ENCODE results near the gene SLC35F3. TPM values are rescaled to one million over a fixed set of nuclear protein-coding genes. Genes with fewer than 3 reads are reported as not detected.

Gene SLC35F3
- total RNA-seq, 1 donor, result not detected

DNA sequence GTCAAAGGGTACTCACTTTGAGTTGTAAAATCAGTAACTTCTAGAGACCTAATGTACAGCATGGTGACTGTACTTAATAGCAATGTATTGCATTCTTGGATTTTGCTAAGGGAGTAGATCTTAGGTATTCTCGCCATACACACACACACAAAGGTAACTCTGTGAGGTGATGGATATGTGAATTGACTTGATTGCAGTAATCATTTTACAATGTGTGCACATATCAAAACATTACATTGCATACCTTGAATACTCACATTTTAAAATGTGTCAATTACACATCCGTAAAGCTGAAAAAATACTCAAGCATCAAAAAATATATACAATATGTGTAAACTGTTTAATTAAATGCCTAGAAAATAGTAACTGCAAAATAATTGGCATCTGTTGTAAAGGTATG, 86.0 kb downstream of the SLC35F3 start:
- DNase-seq (ENCODE audit: insufficient read length, low spot score, missing footprints), result no peak
- H3K9me3 ChIP-seq (ENCODE audit: low read depth, low read length), result no peaks in the 10 kb centered on the region
- TF ChIP-seq, protein P1, sequence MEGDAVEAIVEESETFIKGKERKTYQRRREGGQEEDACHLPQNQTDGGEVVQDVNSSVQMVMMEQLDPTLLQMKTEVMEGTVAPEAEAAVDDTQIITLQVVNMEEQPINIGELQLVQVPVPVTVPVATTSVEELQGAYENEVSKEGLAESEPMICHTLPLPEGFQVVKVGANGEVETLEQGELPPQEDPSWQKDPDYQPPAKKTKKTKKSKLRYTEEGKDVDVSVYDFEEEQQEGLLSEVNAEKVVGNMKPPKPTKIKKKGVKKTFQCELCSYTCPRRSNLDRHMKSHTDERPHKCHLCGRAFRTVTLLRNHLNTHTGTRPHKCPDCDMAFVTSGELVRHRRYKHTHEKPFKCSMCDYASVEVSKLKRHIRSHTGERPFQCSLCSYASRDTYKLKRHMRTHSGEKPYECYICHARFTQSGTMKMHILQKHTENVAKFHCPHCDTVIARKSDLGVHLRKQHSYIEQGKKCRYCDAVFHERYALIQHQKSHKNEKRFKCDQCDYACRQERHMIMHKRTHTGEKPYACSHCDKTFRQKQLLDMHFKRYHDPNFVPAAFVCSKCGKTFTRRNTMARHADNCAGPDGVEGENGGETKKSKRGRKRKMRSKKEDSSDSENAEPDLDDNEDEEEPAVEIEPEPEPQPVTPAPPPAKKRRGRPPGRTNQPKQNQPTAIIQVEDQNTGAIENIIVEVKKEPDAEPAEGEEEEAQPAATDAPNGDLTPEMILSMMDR (IDR thresholded peaks at IDR 0.05; ENCODE audit: extremely low read depth, low read depth, low read length), result no peak
- H3K4me2 ChIP-seq (ENCODE audit: insufficient read depth, low read length), result no peak overlapping the region
- no peaks in the 10 kb centered on the region for H3K79me2 ChIP-seq (ENCODE audit: insufficient read depth, low read length)
- no peaks in the 10 kb centered on the region for H3K27me3 ChIP-seq (ENCODE audit: insufficient read depth, low read length)
- no peaks in the 10 kb centered on the region for H3K4me1 ChIP-seq (ENCODE audit: insufficient read depth, low read length)
- no peaks in the 10 kb centered on the region for H4K20me1 ChIP-seq (ENCODE audit: insufficient read depth, low read length)
- no peak overlapping the region for H2AFZ ChIP-seq (ENCODE audit: low read length)
- no peak overlapping the region for H3K27ac ChIP-seq (ENCODE audit: low read depth, low read length)
- no peaks in the 10 kb centered on the region for H3K36me3 ChIP-seq (ENCODE audit: insufficient read depth, low read length)
- H3K4me3 ChIP-seq (ENCODE audit: insufficient read depth, low read length), result no peak overlapping the region

- H3K4me2 ChIP-seq (ENCODE audit: insufficient read depth, low read length), result no peak overlapping the region
- no peak overlapping the region for H3K4me3 ChIP-seq (ENCODE audit: insufficient read depth, low read length)
- no peaks in the 10 kb centered on the region for H4K20me1 ChIP-seq (ENCODE audit: insufficient read depth, low read length)
- no peak overlapping the region for H3K27ac ChIP-seq (ENCODE audit: low read depth, low read length)
- TF ChIP-seq, protein P1 (IDR thresholded peaks at IDR 0.05; ENCODE audit: extremely low read depth, low read depth, low read length), result no peak
- no peak for DNase-seq (ENCODE audit: insufficient read length, low spot score, missing footprints)
- H3K79me2 ChIP-seq (ENCODE audit: insufficient read depth, low read length), result no peaks in the 10 kb centered on the region
- H3K4me1 ChIP-seq (ENCODE audit: insufficient read depth, low read length), result no peaks in the 10 kb centered on the region
- H3K9me3 ChIP-seq (ENCODE audit: low read depth, low read length), result no peaks in the 10 kb centered on the region
- H3K36me3 ChIP-seq (ENCODE audit: insufficient read depth, low read length), result no peaks in the 10 kb centered on the region
- H3K27me3 ChIP-seq (ENCODE audit: insufficient read depth, low read length), result no peaks in the 10 kb centered on the region
- no peak overlapping the region for H2AFZ ChIP-seq (ENCODE audit: low read length)
These were observed 89.2 kb downstream of the SLC35F3 start for GRCh38 chr1:233993651-233994050.

- Histone ChIP-seq H3K27ac (ENCODE audit: low read depth, low read length) (no peak overlapping the region), H4K20me1 (ENCODE audit: insufficient read depth, low read length) (no peaks in the 10 kb centered on the region), H3K79me2 (ENCODE audit: insufficient read depth, low read length) (no peaks in the 10 kb centered on the region), H3K4me1 (ENCODE audit: insufficient read depth, low read length) (no peaks in the 10 kb centered on the region), H3K27me3 (ENCODE audit: insufficient read depth, low read length) (no peaks in the 10 kb centered on the region), H3K36me3 (ENCODE audit: insufficient read depth, low read length) (no peaks in the 10 kb centered on the region), H3K4me3 (ENCODE audit: insufficient read depth, low read length) (no peak overlapping the region), H2AFZ (ENCODE audit: low read length) (no peak overlapping the region), H3K9me3 (ENCODE audit: low read depth, low read length) (no peaks in the 10 kb centered on the region), H3K4me2 (ENCODE audit: insufficient read depth, low read length) (no peak overlapping the region)
- DNase-seq (ENCODE audit: insufficient read length, low spot score, missing footprints), result no peak
- TF ChIP-seq, protein P1 (IDR thresholded peaks at IDR 0.05; ENCODE audit: extremely low read depth, low read depth, low read length), result no peak
These were observed 89.6 kb downstream of the SLC35F3 start for GRCh38 chr1:233994112-233994511.

DNA sequence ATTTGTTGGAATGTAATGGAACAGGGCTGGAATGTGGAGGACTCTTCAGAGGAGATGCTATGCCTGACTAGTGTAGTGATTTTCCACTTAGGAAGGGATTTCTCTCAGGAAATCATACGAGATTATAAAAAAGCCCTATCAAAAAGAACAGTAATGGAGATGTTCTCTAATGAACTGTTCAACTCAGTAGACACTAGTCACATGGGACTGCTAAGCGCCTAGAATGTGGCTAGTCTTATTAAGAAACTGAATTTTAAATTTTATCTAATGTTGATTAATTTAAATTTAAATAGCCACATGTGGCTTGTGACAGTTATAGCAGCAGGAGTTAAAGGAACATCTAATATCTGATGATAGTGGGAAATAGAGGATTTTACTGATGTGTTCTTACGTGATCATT, 94.0 kb downstream of the SLC35F3 start:
- Histone ChIP-seq H3K4me3 (ENCODE audit: insufficient read depth, low read length) (no peak overlapping the region), H3K79me2 (ENCODE audit: insufficient read depth, low read length) (no peaks in the 10 kb centered on the region), H3K9me3 (ENCODE audit: low read depth, low read length) (no peaks in the 10 kb centered on the region), H3K27ac (ENCODE audit: low read depth, low read length) (no peak overlapping the region), H4K20me1 (ENCODE audit: insufficient read depth, low read length) (no peaks in the 10 kb centered on the region), H3K27me3 (ENCODE audit: insufficient read depth, low read length) (no peaks in the 10 kb centered on the region), H3K36me3 (ENCODE audit: insufficient read depth, low read length) (no peaks in the 10 kb centered on the region), H3K4me2 (ENCODE audit: insufficient read depth, low read length) (no peak overlapping the region), H3K4me1 (ENCODE audit: insufficient read depth, low read length) (no peaks in the 10 kb centered on the region), H2AFZ (ENCODE audit: low read length) (no peak overlapping the region)
- TF ChIP-seq, protein P1 (IDR thresholded peaks at IDR 0.05; ENCODE audit: extremely low read depth, low read depth, low read length), result no peak
- no peak for DNase-seq (ENCODE audit: insufficient read length, low spot score, missing footprints)
